Endothelial cell of umbilical vein (primary cell): ENCODE results near the gene TNFSF13. TPM values are rescaled to one million over a fixed set of nuclear protein-coding genes. Genes with fewer than 3 reads are reported as not detected.

Experiments
- BruUV-seq: library from RNA; stranded (reverse); fragments of 400-500 nt; replicated peaks from 2 replicates; lab custom pipeline; 2021; lab: Mats Ljungman, UMichigan
- CTCF ChIA-PET: fragments of 300-600, 350-600 bp; sonication (Branson Sonifier 250); formaldehyde crosslinking; loops from one replicate; lab custom pipeline; 2021; ENCODE audit warnings: antibody characterized with exemption, inconsistent platforms; lab: Charles Lee
- POLR2A ChIA-PET: fragments of 300-600, 350-600 bp; sonication (Branson Sonifier 250); formaldehyde crosslinking; loops from one replicate; lab custom pipeline; 2021; ENCODE audit warnings: antibody characterized with exemption, inconsistent platforms; lab: Charles Lee
- DNase-seq: peaks from one replicate; pipeline ENCODE4 v3.0.0-alpha.2; 2011; ENCODE audit warnings: low read depth, low spot score
- FAIRE-seq: peaks from 2 replicates; lab custom pipeline; 2011; peaks lifted over from hg19 to GRCh38; lab: Jason Lieb, UNC
- H2AFZ ChIP-seq: 2 replicates; pipeline ENCODE4 v1.6.0; 2012; ENCODE audit warnings: low read depth, low read length, control low read depth, inconsistent platforms
- H3K27ac ChIP-seq: 2 replicates; pipeline ENCODE4 v1.5.1; 2011; ENCODE audit warnings: low read depth, mild to moderate bottlenecking, control low read depth, low read length, moderate library complexity; ENCODE audit not compliant: insufficient read depth
- H3K27me3 ChIP-seq, 2 experiments: 2 replicates each; pipeline versions ENCODE4 v1.6.0 to v1.6.1; 2011; ENCODE audit warnings: low read length in 2 of 2, mixed read lengths in 1 of 2; ENCODE audit not compliant: control insufficient read depth in 2 of 2, insufficient read depth in 2 of 2
- H3K36me3 ChIP-seq, 2 experiments: 2 replicates in 1 of 2; 3 replicates in 1 of 2; pipeline ENCODE4 v1.5.1; 2011; ENCODE audit warnings: low read length in 2 of 2, mild to moderate bottlenecking in 1 of 2, moderate library complexity in 1 of 2; ENCODE audit not compliant: control insufficient read depth in 2 of 2, insufficient read depth in 2 of 2; ENCODE audit errors: extremely low read depth in 1 of 2
- H3K4me1 ChIP-seq: 3 replicates; pipeline ENCODE4 v1.5.1; 2011; ENCODE audit warnings: mild to moderate bottlenecking, low read length; ENCODE audit not compliant: control insufficient read depth, insufficient read depth; ENCODE audit errors: extremely low read depth
- H3K4me2 ChIP-seq: 2 replicates; pipeline ENCODE4 v1.6.1; 2011; ENCODE audit warnings: low read length, control low read depth, mixed read lengths; ENCODE audit not compliant: insufficient read depth
- H3K4me3 ChIP-seq, 3 experiments: fragments of 200-600 bp in 1 of 3; sonication (generic), shearing (Covaris generic) in 1 of 3; replicated peaks in 1 of 3; 2 replicates each; pipeline ENCODE4 v1.5.1; 2011 to 2016; ENCODE audit warnings: control low read depth in 3 of 3, low read length in 3 of 3, mild to moderate bottlenecking in 2 of 3, inconsistent platforms in 1 of 3, low read depth in 1 of 3, moderate library complexity in 1 of 3; ENCODE audit not compliant: insufficient read depth in 1 of 3
- H3K79me2 ChIP-seq: 2 replicates; pipeline ENCODE4 v1.6.0; 2012; ENCODE audit warnings: low read length, inconsistent platforms; ENCODE audit not compliant: control insufficient read depth, insufficient read depth
- H3K9ac ChIP-seq: replicated peaks from 2 replicates; pipeline ENCODE3; 2011; ENCODE audit warnings: low read length, control low read depth; ENCODE audit not compliant: insufficient read depth; ENCODE audit errors: extremely low read depth
- H3K9me1 ChIP-seq: replicated peaks from 3 replicates; pipeline ENCODE4 v1.6.0; 2011; ENCODE audit warnings: mild to moderate bottlenecking, low read length; ENCODE audit not compliant: control insufficient read depth, insufficient read depth; ENCODE audit errors: extremely low read depth
- H3K9me3 ChIP-seq: replicated peaks from 2 replicates; pipeline ENCODE4 v1.5.1; 2012; ENCODE audit warnings: low read length, inconsistent platforms; ENCODE audit not compliant: control insufficient read depth, insufficient read depth
- H4K20me1 ChIP-seq: replicated peaks from 2 replicates; pipeline ENCODE3; 2011; ENCODE audit warnings: mild to moderate bottlenecking, low read length; ENCODE audit not compliant: control insufficient read depth, insufficient read depth; ENCODE audit errors: extremely low read depth
- EZH2 ChIP-seq: IDR thresholded peaks from 2 replicates; pipeline ENCODE4 v1.6.1; 2012; ENCODE audit warnings: borderline replicate concordance, low read depth, mild to moderate bottlenecking, moderate library complexity, low read length, inconsistent platforms; ENCODE audit not compliant: severe bottlenecking
- FOS ChIP-seq: IDR thresholded peaks from 2 replicates; pipeline ENCODE4 v1.6.1; 2011; ENCODE audit warnings: mild to moderate bottlenecking, low read length, moderate library complexity, borderline replicate concordance; ENCODE audit not compliant: insufficient read depth
- MAX ChIP-seq: IDR thresholded peaks from 2 replicates; pipeline ENCODE4 v1.6.1; 2011; ENCODE audit not compliant: insufficient read depth, insufficient read length
- MYC ChIP-seq: IDR thresholded peaks from one replicate; pipeline ENCODE4 v1.6.1; 2011; ENCODE audit warnings: mild to moderate bottlenecking, low read depth, low read length
- POLR2AphosphoS5 ChIP-seq: IDR thresholded peaks from 2 replicates; pipeline ENCODE4 v1.6.1; 2012; ENCODE audit warnings: low read depth, mild to moderate bottlenecking, control low read depth, low read length, moderate library complexity; ENCODE audit not compliant: insufficient read depth
- dilution Hi-C: fragments of 300-500 bp; cut with MboI; formaldehyde crosslinking; loops from one replicate; pipeline ENCODE4 v1.15.0; 2019; ENCODE audit warnings: low sequenced_read_pairs; ENCODE audit not compliant: extremely low pct_ligation_motif_present
- intact Hi-C: fragments of 100-400 bp; cut with micrococcal nuclease; formaldehyde crosslinking; loops from one replicate; pipeline ENCODE4 v1.10.0; 2022
- polyA plus RNA-seq, 4 experiments: library from polyadenylated mRNA; depleted of rRNA in 3 of 4; stranded (reverse) in 3 of 4; unstranded in 1 of 4; fragments of >200 nt; gene quantifications; 2 replicates each; pipeline versions ENCODE4 v1.2.1 to v1.2.3, GENCODE V29; 2011 to 2012; ENCODE audit warnings: missing spikeins in 1 of 4
- total RNA-seq: library from RNA; stranded (reverse); gene quantifications from 2 replicates; pipeline ENCODE4 v1.2.3, GENCODE V29; 2021
- TF ChIP-seq, protein P1 (sequence below), 2 donors: IDR thresholded peaks; 1 replicate in 1 of 2; 2 replicates in 1 of 2; pipeline ENCODE4 v1.5.1; 2011; ENCODE audit warnings: low read length in 2 of 2, mild to moderate bottlenecking in 2 of 2, moderate library complexity in 2 of 2, control low read depth in 1 of 2, inconsistent platforms in 1 of 2, low read depth in 1 of 2; ENCODE audit not compliant: insufficient read depth in 1 of 2; ENCODE audit errors: extremely low read depth in 1 of 2

TNFSF13 gene
- total and polyA plus RNA-seq, 2 donors (not counting 3 experiments of a cell fraction or from before 2014, with no cell fraction given): 3.6 to 5.4 TPM

DNA sequence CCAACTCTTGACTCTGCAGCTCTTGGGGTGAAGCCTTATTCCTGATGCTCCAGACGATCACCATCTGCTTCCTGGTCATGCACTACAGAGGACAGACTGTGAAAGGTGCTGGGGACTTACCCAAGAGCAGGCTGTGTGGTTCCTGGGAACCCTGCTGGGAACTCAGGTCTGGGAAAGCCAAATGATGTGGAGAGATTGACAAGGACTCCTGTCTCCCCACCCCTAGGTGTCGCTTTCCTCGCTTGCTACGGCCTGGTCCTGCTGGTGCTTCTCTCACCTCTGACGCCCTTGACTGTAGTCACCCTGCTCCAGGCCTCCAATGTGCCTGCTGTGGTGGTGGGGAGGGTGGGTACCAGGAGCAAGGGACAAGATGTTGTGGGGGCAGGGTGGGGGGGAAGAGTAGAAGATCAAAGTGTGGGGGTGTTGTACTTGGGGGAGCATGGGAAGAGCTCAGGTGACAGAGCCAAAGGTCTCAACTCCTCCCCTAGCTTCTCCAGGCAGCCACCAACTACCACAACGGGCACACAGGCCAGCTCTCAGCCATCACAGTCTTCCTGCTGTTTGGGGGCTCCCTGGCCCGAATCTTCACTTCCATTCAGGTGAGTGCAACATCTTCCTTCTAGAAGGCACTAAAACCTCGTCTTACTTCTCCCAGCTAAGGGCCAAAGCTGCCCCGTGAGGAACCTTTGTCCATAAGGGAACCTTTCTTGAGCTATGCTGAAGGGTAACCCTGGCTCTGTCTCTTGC is 28.3 kb downstream of the TNFSF13 start:
- POLR2A ChIA-PET: interaction anchor here (1.2 kb wide), 1 partner anchor 11 kb away, joined by 3 read pairs; no protein-coding TSS in a partner anchor
- FAIRE-seq: no peak
- no peak overlapping the region for H3K27ac ChIP-seq

More for the DNA sequence above, 28.3 kb downstream of the TNFSF13 start:
- BruUV-seq: no TSS peak
- peaks cover 7 to 17% of the 10 kb centered on the region in 2 experiments for H3K36me3 ChIP-seq
- no peak overlapping the region for H2AFZ ChIP-seq
- no peak overlapping the region for H3K4me2 ChIP-seq
- H3K79me2 ChIP-seq: peaks cover 22% of the 10 kb centered on the region
- H3K4me3 ChIP-seq: no peak overlapping the region
- CTCF ChIA-PET: interaction anchor here (0.8 to 5.1 kb wide), 4 partner anchors 11 to 231 kb away, joined by 3 to 61 read pairs (median 5); partner anchors contain the start of genes SENP3, TP53 and WRAP53
- intact Hi-C loops (no loop called here), dilution Hi-C loops (no loop called here)
- no peaks in the 10 kb centered on the region for H4K20me1 ChIP-seq
- H3K9me1 ChIP-seq: no peaks in the 10 kb centered on the region
- TF ChIP-seq MAX (no peak), EZH2 (no peak), POLR2AphosphoS5 (no peak), FOS (no peak), MYC (no peak)
- TF ChIP-seq, protein P1, sequence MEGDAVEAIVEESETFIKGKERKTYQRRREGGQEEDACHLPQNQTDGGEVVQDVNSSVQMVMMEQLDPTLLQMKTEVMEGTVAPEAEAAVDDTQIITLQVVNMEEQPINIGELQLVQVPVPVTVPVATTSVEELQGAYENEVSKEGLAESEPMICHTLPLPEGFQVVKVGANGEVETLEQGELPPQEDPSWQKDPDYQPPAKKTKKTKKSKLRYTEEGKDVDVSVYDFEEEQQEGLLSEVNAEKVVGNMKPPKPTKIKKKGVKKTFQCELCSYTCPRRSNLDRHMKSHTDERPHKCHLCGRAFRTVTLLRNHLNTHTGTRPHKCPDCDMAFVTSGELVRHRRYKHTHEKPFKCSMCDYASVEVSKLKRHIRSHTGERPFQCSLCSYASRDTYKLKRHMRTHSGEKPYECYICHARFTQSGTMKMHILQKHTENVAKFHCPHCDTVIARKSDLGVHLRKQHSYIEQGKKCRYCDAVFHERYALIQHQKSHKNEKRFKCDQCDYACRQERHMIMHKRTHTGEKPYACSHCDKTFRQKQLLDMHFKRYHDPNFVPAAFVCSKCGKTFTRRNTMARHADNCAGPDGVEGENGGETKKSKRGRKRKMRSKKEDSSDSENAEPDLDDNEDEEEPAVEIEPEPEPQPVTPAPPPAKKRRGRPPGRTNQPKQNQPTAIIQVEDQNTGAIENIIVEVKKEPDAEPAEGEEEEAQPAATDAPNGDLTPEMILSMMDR (IDR thresholded peaks at IDR 0.05; ENCODE audit: extremely low read depth in 1 of 2, insufficient read depth in 1 of 2, low read depth in 1 of 2, low read length in 2 of 2): no peak
- H3K4me1 ChIP-seq: peaks cover 26% of the 10 kb centered on the region
- no peak for DNase-seq
- no peak overlapping the region for H3K9ac ChIP-seq
- H3K9me3 ChIP-seq: no peaks in the 10 kb centered on the region
- H3K27me3 ChIP-seq: no peaks in the 10 kb centered on the region
